Activated CD4-positive, alpha-beta T cell treated with anti-CD3 and anti-CD28 coated beads, Interleukin-2, amount 50 U/mL, for 16 hours (primary cell): Measurements from ENCODE around the gene COL27A1.

ENCODE experiments used
- DNase-seq: peaks from one replicate; pipeline ENCODE4 v3.0.0-alpha.2; 2020

Gene COL27A1

GRCh38 chr9:114347675-114348074 lies 192.3 kb downstream of the COL27A1 start:
- DNase-seq = no peak

- DNase-seq = no peak
Measured at GRCh38 chr9:114348261-114348905, 193.0 kb downstream of the COL27A1 start.

- DNase-seq = peak; percentile 92
Measured at GRCh38 chr9:114348906-114349482, 193.7 kb downstream of the COL27A1 start.

- DNase-seq = no peak
Measured at GRCh38 chr9:114349713-114350480, 194.6 kb downstream of the COL27A1 start.

- no peak for DNase-seq
Measured at GRCh38 chr9:114350636-114351401, 195.5 kb downstream of the COL27A1 start.

- DNase-seq = no peak
Measured at GRCh38 chr9:114351932-114352331, 196.6 kb downstream of the COL27A1 start.

- DNase-seq = no peak
Measured at GRCh38 chr9:114355821-114356220, 200.5 kb downstream of the COL27A1 start.

GRCh38 chr9:114356792-114357191 lies 201.5 kb downstream of the COL27A1 start:
- DNase-seq = no peak

- no peak for DNase-seq
Measured at GRCh38 chr9:114357360-114357759, 202.0 kb downstream of the COL27A1 start.

- no peak for DNase-seq
Measured at GRCh38 chr9:114357911-114358328, 202.6 kb downstream of the COL27A1 start.

GRCh38 chr9:114359801-114360200 lies 204.5 kb downstream of the COL27A1 start:
- DNase-seq = no peak

- no peak for DNase-seq
Measured at GRCh38 chr9:114361542-114361941, 206.2 kb downstream of the COL27A1 start.
